GM12891 (cell line): ENCODE results near the gene PCDHGA1.

ENCODE experiments used
- POLR2AphosphoS5 ChIP-seq: IDR thresholded peaks from 2 replicates; pipeline ENCODE4 v1.6.1; 2011; ENCODE audit warnings: low read depth, low read length, control low read depth
- SPI1 ChIP-seq: IDR thresholded peaks from 2 replicates; pipeline ENCODE4 v1.6.1; 2011; ENCODE audit warnings: low read depth, low read length, control low read depth
- TAF1 ChIP-seq: IDR thresholded peaks from 2 replicates; pipeline ENCODE4 v1.6.1; 2011; ENCODE audit warnings: low read depth, low read length, control low read depth

DNA sequence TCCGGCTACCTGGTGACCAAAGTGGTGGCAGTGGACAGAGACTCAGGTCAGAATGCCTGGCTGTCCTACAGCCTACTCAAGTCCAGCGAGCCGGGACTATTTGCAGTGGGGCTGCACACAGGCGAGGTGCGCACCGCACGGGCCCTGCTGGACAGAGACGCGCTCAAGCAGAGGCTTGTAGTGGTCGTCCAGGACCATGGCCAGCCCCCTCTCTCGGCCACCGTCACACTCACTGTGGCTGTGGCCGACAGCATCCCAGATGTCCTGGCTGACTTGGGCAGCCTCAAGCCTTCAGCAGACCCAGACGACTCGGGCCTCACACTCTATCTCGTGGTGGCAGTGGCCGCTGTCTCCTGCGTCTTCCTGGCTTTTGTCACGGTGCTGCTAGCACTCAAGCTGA, 26.6 kb downstream of the PCDHGA1 start:
- TF ChIP-seq TAF1 (no peak), POLR2AphosphoS5 (no peak), SPI1 (no peak)
